ENCODE results near the gene TMX2. TPM values are rescaled to one million over a fixed set of nuclear protein-coding genes. Genes with fewer than 3 reads are reported as not detected.

Gene TMX2
- total and polyA plus RNA-seq, 9 of the 15 experiments (the other 6 are each of a cell fraction or from before 2014, with no cell fraction given): 176 to 433 (median 227) TPM

DNA sequence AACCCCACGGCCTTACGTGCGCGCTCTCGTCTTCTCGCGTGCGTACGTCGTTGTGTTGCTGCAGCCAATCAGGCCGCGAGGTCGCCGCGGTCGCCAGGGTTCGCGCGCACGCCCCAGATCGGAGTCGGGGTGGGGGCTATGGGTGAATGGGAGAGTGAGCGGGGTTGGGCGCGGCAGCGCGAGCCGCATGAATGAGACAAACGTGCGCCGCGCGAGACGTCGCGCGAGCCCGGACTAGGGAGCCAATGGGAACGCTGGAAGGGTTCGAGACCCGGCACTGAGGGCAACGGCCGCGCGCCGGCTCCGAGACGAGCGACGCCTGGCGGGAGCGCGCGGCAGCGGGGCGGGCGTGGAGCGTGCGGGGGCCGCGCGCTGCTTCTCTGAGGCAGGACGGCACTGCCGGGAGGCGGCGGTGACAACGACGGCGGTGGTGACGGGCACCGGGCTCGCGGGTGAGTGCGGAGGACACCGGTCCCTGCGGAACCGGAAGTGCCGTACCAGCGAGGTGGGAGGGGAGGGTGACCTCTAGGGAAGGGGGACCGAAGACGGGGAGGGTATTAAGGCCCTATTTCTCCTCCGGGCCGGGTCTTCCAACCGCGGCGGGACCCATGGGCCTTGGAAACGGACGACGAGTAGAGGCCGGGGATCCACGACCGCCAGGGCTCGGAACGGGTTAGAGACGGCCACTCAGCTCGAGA lies 44.5 kb upstream of the TMX2 start, which contains the start of gene ZDHHC5 (continued):
- TF ChIP-seq ZNF232 (CRISPR knock-in tag; IDR thresholded peaks at IDR 0.05): no peak
- TF ChIP-seq, protein P1, sequence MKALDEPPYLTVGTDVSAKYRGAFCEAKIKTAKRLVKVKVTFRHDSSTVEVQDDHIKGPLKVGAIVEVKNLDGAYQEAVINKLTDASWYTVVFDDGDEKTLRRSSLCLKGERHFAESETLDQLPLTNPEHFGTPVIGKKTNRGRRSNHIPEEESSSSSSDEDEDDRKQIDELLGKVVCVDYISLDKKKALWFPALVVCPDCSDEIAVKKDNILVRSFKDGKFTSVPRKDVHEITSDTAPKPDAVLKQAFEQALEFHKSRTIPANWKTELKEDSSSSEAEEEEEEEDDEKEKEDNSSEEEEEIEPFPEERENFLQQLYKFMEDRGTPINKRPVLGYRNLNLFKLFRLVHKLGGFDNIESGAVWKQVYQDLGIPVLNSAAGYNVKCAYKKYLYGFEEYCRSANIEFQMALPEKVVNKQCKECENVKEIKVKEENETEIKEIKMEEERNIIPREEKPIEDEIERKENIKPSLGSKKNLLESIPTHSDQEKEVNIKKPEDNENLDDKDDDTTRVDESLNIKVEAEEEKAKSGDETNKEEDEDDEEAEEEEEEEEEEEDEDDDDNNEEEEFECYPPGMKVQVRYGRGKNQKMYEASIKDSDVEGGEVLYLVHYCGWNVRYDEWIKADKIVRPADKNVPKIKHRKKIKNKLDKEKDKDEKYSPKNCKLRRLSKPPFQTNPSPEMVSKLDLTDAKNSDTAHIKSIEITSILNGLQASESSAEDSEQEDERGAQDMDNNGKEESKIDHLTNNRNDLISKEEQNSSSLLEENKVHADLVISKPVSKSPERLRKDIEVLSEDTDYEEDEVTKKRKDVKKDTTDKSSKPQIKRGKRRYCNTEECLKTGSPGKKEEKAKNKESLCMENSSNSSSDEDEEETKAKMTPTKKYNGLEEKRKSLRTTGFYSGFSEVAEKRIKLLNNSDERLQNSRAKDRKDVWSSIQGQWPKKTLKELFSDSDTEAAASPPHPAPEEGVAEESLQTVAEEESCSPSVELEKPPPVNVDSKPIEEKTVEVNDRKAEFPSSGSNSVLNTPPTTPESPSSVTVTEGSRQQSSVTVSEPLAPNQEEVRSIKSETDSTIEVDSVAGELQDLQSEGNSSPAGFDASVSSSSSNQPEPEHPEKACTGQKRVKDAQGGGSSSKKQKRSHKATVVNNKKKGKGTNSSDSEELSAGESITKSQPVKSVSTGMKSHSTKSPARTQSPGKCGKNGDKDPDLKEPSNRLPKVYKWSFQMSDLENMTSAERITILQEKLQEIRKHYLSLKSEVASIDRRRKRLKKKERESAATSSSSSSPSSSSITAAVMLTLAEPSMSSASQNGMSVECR (CRISPR knock-in tag; IDR thresholded peaks at IDR 0.05): peak; percentile 94
- TF ChIP-seq, protein P2, sequence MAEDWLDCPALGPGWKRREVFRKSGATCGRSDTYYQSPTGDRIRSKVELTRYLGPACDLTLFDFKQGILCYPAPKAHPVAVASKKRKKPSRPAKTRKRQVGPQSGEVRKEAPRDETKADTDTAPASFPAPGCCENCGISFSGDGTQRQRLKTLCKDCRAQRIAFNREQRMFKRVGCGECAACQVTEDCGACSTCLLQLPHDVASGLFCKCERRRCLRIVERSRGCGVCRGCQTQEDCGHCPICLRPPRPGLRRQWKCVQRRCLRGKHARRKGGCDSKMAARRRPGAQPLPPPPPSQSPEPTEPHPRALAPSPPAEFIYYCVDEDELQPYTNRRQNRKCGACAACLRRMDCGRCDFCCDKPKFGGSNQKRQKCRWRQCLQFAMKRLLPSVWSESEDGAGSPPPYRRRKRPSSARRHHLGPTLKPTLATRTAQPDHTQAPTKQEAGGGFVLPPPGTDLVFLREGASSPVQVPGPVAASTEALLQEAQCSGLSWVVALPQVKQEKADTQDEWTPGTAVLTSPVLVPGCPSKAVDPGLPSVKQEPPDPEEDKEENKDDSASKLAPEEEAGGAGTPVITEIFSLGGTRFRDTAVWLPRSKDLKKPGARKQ (CRISPR knock-in tag; IDR thresholded peaks at IDR 0.05): no peak
- TF ChIP-seq, protein P3, sequence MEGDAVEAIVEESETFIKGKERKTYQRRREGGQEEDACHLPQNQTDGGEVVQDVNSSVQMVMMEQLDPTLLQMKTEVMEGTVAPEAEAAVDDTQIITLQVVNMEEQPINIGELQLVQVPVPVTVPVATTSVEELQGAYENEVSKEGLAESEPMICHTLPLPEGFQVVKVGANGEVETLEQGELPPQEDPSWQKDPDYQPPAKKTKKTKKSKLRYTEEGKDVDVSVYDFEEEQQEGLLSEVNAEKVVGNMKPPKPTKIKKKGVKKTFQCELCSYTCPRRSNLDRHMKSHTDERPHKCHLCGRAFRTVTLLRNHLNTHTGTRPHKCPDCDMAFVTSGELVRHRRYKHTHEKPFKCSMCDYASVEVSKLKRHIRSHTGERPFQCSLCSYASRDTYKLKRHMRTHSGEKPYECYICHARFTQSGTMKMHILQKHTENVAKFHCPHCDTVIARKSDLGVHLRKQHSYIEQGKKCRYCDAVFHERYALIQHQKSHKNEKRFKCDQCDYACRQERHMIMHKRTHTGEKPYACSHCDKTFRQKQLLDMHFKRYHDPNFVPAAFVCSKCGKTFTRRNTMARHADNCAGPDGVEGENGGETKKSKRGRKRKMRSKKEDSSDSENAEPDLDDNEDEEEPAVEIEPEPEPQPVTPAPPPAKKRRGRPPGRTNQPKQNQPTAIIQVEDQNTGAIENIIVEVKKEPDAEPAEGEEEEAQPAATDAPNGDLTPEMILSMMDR (IDR thresholded peaks at IDR 0.05 in 2 of 3, conservative IDR thresholded peaks at IDR 0.05 in 1 of 3; ENCODE audit: insufficient read depth in 2 of 3, low read depth in 1 of 3, low read length in 3 of 3): peak; percentile 29 to 59 (median 47); a peak in 5 of 6 replicates
- TF ChIP-seq HNRNPLL (IDR thresholded peaks at IDR 0.05; ENCODE audit: low read depth, low read length, poor library complexity, severe bottlenecking): peak; percentile 44
- TF ChIP-seq, protein P4, sequence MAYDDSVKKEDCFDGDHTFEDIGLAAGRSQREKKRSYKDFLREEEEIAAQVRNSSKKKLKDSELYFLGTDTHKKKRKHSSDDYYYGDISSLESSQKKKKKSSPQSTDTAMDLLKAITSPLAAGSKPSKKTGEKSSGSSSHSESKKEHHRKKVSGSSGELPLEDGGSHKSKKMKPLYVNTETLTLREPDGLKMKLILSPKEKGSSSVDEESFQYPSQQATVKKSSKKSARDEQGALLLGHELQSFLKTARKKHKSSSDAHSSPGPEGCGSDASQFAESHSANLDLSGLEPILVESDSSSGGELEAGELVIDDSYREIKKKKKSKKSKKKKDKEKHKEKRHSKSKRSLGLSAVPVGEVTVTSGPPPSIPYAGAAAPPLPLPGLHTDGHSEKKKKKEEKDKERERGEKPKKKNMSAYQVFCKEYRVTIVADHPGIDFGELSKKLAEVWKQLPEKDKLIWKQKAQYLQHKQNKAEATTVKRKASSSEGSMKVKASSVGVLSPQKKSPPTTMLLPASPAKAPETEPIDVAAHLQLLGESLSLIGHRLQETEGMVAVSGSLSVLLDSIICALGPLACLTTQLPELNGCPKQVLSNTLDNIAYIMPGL (CRISPR knock-in tag; IDR thresholded peaks at IDR 0.05): peak; percentile 79; the same call in 1 of the 2 replicates
- TF ChIP-seq, protein P5, sequence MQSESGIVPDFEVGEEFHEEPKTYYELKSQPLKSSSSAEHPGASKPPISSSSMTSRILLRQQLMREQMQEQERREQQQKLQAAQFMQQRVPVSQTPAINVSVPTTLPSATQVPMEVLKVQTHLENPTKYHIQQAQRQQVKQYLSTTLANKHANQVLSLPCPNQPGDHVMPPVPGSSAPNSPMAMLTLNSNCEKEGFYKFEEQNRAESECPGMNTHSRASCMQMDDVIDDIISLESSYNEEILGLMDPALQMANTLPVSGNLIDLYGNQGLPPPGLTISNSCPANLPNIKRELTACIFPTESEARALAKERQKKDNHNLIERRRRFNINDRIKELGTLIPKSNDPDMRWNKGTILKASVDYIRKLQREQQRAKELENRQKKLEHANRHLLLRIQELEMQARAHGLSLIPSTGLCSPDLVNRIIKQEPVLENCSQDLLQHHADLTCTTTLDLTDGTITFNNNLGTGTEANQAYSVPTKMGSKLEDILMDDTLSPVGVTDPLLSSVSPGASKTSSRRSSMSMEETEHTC (IDR thresholded peaks at IDR 0.05): no peak
- peak; percentile 18 for TF ChIP-seq FOSL1 (tag; conservative IDR thresholded peaks at IDR 0.05)
- TF ChIP-seq, protein P6, sequence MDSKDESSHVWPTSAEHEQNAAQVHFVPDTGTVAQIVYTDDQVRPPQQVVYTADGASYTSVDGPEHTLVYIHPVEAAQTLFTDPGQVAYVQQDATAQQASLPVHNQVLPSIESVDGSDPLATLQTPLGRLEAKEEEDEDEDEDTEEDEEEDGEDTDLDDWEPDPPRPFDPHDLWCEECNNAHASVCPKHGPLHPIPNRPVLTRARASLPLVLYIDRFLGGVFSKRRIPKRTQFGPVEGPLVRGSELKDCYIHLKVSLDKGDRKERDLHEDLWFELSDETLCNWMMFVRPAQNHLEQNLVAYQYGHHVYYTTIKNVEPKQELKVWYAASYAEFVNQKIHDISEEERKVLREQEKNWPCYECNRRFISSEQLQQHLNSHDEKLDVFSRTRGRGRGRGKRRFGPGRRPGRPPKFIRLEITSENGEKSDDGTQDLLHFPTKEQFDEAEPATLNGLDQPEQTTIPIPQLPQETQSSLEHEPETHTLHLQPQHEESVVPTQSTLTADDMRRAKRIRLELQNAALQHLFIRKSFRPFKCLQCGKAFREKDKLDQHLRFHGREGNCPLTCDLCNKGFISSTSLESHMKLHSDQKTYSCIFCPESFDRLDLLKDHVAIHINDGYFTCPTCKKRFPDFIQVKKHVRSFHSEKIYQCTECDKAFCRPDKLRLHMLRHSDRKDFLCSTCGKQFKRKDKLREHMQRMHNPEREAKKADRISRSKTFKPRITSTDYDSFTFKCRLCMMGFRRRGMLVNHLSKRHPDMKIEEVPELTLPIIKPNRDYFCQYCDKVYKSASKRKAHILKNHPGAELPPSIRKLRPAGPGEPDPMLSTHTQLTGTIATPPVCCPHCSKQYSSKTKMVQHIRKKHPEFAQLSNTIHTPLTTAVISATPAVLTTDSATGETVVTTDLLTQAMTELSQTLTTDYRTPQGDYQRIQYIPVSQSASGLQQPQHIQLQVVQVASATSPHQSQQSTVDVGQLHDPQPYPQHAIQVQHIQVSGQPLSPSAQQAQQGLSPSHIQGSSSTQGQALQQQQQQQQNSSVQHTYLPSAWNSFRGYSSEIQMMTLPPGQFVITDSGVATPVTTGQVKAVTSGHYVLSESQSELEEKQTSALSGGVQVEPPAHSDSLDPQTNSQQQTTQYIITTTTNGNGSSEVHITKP (IDR thresholded peaks at IDR 0.05; ENCODE audit: partially characterized antibody): no peak
